KOPT-K1 (cell line): ENCODE results near the gene JAKMIP2.

ENCODE experiments used
- H3K27ac ChIP-seq: fragments of 200-600 bp; sonication (generic); 2 replicates; pipeline ENCODE4 v1.5.1; 2016; ENCODE audit warnings: antibody characterized with exemption, mild to moderate bottlenecking, low read depth, low read length; ENCODE audit not compliant: poor library complexity, severe bottlenecking
- H3K36me3 ChIP-seq: fragments of 200-600 bp; sonication (generic); 2 replicates; pipeline ENCODE4 v1.5.1; 2017; ENCODE audit warnings: antibody characterized with exemption, mild to moderate bottlenecking, low read length, moderate library complexity; ENCODE audit not compliant: insufficient read depth
- H3K9me3 ChIP-seq: fragments of 200-600 bp; sonication (generic); 2 replicates; pipeline ENCODE4 v1.5.1; 2017; ENCODE audit warnings: antibody characterized with exemption, low read length, mild to moderate bottlenecking; ENCODE audit not compliant: insufficient read depth, poor library complexity, severe bottlenecking

JAKMIP2 gene

GRCh38 chr5:147673791-147674190 lies 108.7 kb downstream of the JAKMIP2 start:
- H3K27ac ChIP-seq = no peak overlapping the region
- H3K9me3 ChIP-seq = no peaks in the 10 kb centered on the region
- H3K36me3 ChIP-seq = no peaks in the 10 kb centered on the region

DNA sequence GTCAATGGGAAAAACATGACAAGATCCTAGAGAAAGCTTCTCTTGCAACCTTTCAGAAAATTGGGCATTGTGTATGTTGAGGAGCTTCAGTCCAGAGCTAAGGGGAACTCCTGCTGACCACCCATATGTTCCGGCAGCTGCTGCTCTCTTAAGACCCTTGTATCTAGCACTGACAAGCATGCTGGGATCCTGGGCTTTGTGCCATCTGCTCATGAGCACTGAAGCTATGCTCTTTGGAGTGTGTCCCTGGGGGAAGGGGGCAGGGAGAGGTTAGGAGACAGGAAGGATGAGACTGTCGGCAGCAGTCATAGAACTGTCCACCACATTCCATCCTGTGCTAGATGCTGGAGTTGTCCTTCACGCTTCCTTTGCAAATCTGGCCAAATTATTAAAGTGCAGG lies 109.3 kb downstream of the JAKMIP2 start:
- H3K36me3 ChIP-seq = no peaks in the 10 kb centered on the region
- no peaks in the 10 kb centered on the region for H3K9me3 ChIP-seq
- no peak overlapping the region for H3K27ac ChIP-seq

DNA sequence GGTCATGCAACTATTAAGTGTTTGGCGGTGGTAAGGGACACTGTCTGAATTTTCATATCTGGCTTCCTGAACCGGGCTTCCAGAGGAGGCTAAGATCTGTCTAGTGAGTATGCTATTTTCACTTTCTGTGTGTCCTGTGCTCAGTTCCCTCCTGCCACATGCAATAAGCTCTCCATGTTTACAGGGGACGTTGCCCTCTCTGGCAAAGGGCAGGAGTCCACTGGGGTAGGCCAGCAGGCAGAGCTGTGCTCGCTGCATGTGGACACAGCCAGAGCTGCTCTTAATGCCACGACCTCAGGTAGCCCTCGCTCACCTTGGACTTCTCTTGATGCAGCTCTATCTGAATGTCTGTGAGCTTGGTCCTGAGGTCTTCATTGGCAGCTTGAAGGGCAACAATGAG lies 111.2 kb downstream of the JAKMIP2 start:
- Histone ChIP-seq H3K9me3 (no peaks in the 10 kb centered on the region), H3K27ac (no peak overlapping the region), H3K36me3 (no peaks in the 10 kb centered on the region)

DNA sequence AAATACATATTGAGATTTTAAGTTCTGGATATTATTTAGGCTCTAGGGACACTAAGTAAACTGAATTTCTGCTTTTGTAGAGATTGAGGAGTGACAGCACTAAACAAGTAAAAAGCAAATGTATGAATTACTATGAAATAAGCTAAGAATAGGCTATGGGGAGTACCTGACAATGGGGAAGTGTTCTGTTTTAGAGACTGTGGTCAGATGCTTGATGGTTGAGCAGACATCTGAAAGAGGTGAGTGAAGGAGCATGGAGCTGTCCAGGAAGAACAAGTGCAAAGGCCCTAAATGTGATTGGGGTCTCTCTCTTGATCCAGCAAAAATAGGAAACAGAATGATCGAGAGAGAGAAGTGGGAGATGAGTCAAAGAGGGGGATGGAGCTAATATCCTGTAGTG lies 111.7 kb downstream of the JAKMIP2 start:
- Histone ChIP-seq H3K9me3 (no peaks in the 10 kb centered on the region), H3K36me3 (no peaks in the 10 kb centered on the region), H3K27ac (no peak overlapping the region)

DNA sequence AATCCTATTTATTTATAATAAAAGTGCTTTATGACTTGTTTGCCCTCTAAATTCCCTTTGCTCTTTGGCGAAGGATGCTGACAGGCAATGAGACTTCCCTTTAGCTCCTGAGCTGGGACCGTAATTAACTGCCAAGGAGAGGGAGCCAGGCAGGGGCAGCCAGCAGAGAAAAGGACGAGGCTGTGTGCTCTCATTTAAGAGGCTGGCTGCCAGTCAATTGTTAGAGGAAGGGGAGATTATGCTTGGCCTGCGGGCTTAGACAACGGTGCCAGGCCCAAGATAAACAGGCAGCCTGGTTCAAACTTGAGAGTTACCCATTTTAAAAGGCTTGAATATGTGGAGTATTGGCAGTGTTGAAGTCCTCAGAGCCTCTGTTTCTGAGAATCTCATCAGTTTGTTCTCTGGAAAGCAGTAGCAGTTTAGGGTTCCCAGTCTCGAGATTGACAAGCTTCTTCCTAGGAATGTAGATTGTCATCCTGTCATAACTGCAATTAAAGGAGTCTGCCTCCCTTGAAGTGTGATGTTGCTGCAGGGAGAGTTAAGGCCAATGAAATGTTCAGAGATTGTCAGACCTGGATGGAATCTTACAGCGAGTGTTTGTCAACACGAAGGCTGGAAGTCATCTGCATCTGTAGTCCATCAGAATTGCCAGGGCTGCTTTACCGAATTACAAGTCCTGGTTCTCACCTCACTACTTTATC lies 113.2 kb downstream of the JAKMIP2 start:
- Histone ChIP-seq H3K36me3 (no peaks in the 10 kb centered on the region), H3K27ac (no peak overlapping the region), H3K9me3 (no peaks in the 10 kb centered on the region)

- no peaks in the 10 kb centered on the region for H3K9me3 ChIP-seq
- H3K27ac ChIP-seq = no peak overlapping the region
- no peaks in the 10 kb centered on the region for H3K36me3 ChIP-seq
Observed at GRCh38 chr5:147668385-147668784, 114.1 kb downstream of the JAKMIP2 start.

GRCh38 chr5:147667363-147667762 lies 115.2 kb downstream of the JAKMIP2 start:
- Histone ChIP-seq H3K9me3 (no peaks in the 10 kb centered on the region), H3K27ac (no peak overlapping the region), H3K36me3 (no peaks in the 10 kb centered on the region)

GRCh38 chr5:147666419-147666818 lies 116.1 kb downstream of the JAKMIP2 start:
- Histone ChIP-seq H3K27ac (no peak overlapping the region), H3K36me3 (no peaks in the 10 kb centered on the region), H3K9me3 (no peaks in the 10 kb centered on the region)

- Histone ChIP-seq H3K36me3 (peaks cover 14% of the 10 kb centered on the region; the same call in 1 of the 2 replicates), H3K9me3 (no peaks in the 10 kb centered on the region), H3K27ac (no peak overlapping the region)
Observed at GRCh38 chr5:147661541-147661940, 121.0 kb downstream of the JAKMIP2 start.

DNA sequence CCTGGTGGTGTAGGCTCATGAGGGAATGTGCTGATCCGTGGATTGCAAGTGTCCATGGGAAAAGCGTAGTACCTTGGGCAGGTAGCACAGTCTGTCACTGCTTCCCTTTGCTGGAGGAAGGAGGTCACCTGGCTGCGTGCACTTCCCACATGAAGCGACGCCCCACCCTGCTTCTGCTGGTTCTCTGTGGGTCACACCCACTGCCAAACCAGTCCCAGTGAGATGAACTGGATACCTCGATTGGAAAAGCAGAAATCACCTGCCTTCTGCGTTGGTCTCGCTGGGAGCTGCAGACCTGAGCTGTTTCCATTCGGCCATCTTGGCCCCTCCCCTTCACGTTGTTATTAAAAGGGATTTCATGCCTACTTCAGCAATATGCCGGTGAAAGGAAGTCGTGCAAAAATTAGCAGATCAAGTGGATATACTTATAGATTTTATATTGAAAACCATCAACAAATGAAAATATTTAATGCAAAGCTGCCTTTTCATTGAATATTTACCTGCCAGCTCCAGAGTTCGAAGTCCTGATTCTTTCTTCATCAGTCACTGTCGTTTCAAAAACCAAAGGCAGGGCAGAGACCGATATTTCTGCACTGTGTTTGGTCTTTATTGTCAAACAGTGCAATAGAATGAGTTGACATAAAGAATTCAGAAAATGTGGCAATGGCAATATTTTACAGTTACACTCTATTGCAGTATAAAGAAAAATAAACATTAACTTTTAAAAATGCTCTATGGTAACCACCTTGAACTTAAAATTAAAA lies 123.2 kb downstream of the JAKMIP2 start:
- Histone ChIP-seq H3K36me3 (peaks cover 14% of the 10 kb centered on the region; the same call in 1 of the 2 replicates), H3K27ac (no peak overlapping the region), H3K9me3 (no peaks in the 10 kb centered on the region)

GRCh38 chr5:147658293-147658932 lies 124.1 kb downstream of the JAKMIP2 start:
- H3K36me3 ChIP-seq = peaks cover 14% of the 10 kb centered on the region; the same call in 1 of the 2 replicates
- H3K27ac ChIP-seq = no peak overlapping the region
- no peaks in the 10 kb centered on the region for H3K9me3 ChIP-seq

GRCh38 chr5:147648597-147648996 lies 133.9 kb downstream of the JAKMIP2 start:
- Histone ChIP-seq H3K9me3 (no peaks in the 10 kb centered on the region), H3K27ac (no peak overlapping the region), H3K36me3 (peaks cover 7% of the 10 kb centered on the region)

DNA sequence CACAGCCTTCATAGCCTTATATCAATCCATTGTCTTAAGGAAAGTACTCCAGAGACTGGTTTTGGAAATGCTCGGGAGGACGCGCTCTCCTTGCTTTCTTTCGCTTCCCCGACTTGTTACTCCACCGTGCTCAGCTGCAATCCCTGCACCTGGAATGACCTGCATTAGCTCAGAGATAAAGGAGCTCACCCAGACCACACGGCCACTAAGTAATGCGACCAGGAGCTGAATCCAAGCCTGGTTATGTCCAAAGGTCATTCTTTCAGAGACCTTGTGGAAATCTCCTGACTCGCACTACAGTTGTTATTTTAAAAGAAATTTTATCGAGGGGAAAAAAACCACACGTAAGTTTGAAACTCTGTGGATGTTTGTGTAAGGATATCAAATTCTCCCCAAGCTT lies 137.3 kb downstream of the JAKMIP2 start:
- Histone ChIP-seq H3K36me3 (peaks cover 21% of the 10 kb centered on the region), H3K27ac (no peak overlapping the region), H3K9me3 (no peaks in the 10 kb centered on the region)

GRCh38 chr5:147644460-147644859 lies 138.1 kb downstream of the JAKMIP2 start:
- Histone ChIP-seq H3K27ac (no peak overlapping the region), H3K9me3 (no peaks in the 10 kb centered on the region), H3K36me3 (peaks cover 21% of the 10 kb centered on the region)

DNA sequence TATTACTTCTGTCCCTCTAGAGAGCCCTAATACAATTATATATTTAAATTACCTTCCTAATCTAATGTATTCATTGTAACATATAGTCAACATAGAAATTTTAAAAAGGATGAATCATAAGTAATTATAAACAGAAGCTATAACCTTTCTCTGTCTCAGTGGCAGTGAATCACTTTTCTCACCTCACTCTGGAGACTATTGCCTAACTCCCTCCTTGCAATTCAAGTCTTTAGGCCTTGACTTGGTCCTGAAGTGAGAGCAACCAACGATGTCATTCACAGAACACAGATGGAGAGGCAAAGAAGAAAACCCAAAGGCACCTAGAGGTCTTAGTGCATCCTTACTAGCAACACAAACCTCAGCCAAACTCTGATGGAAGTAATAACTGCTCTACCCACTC lies 139.4 kb downstream of the JAKMIP2 start:
- Histone ChIP-seq H3K9me3 (no peaks in the 10 kb centered on the region), H3K36me3 (peaks cover 21% of the 10 kb centered on the region), H3K27ac (no peak overlapping the region)
